T47D (cell line): Measurements from ENCODE around the gene CD82.

ENCODE experiments used
- DNase-seq, 2 experiments: peaks; one replicate each; pipeline versions ENCODE4 v3.0.0 to v3.0.0-alpha.2; 2011 to 2012; ENCODE audit warnings: low read depth in 1 of 2, low spot score in 1 of 2
- JUND ChIP-seq: IDR thresholded peaks from 2 replicates; pipeline ENCODE4 v1.6.1; 2012; ENCODE audit warnings: low read depth
- in situ Hi-C: cut with HindIII; loops from 2 replicates; pipeline ENCODE4 v1.10.0; 2016; ENCODE audit warnings: low sequenced_read_pairs, low pct_unique_long_range_greater_than_20kb

CD82 gene

GRCh38 chr11:44565211-44565952 is at the start of gene CD82:
Gene CD82, plus strand, starts transcription at chr11:44565663. Its CDS starts 29,000 bp downstream, at chr11:44594663.
- peak; percentile 93 to 100 for DNase-seq
- in situ Hi-C loops, result no loop called here
- no peak for TF ChIP-seq JUND

- in situ Hi-C loops, result no loop called here
- TF ChIP-seq JUND, result no peak
- DNase-seq, result no peak
Observed at GRCh38 chr11:44516688-44517507, 48.6 kb upstream of the CD82 start.

GRCh38 chr11:44517541-44517940 is 47.9 kb upstream of the CD82 start:
- DNase-seq, result no peak
- in situ Hi-C loops, result no loop called here
- TF ChIP-seq JUND, result no peak

GRCh38 chr11:44518968-44519550 is 46.4 kb upstream of the CD82 start:
- no peak for TF ChIP-seq JUND
- DNase-seq, result no peak
- in situ Hi-C loops, result no loop called here

DNA sequence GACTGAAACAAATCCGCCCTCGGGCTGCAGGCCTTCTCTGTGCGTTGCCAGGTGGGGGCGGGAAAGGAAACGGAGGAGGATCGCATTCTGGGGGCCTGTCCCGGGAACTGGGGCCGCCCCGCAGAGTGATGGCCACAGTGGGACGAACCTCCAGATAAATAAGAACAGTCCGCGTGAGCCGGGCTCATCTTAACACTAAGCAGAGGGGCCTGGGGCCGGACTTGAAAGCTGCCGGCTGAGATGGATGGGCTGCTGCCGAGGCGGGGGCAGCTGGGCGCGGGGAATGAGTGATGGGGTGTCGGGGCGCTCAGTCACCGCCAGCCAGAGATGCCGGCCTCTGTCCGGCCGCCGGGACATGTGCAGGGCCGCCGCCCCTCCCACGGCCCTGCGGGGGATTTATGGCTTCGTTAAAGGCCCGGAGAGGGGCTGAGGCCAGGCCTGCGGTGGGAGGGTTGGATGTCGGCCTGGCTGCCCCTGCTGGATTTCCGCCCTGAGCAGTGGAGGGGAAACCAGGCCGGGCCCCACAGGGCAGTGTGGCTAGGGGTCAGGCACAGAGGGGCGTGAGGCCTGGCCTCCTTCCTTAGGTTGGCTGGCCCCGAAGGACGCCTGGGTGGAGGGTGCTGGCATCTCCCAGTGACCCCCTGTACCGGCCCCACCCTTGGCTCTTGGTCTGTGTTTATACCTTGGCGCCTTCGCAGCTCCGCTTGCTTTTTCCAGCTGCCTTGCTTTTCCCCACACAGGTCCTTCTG is 45.3 kb upstream of the CD82 start:
- no peak for TF ChIP-seq JUND
- in situ Hi-C loops, result no loop called here
- no peak for DNase-seq

GRCh38 chr11:44521148-44521547 is 44.3 kb upstream of the CD82 start:
- in situ Hi-C loops, result no loop called here
- no peak for DNase-seq
- no peak for TF ChIP-seq JUND

- no peak for TF ChIP-seq JUND
- in situ Hi-C loops, result no loop called here
- no peak for DNase-seq
Observed at GRCh38 chr11:44522294-44522693, 43.2 kb upstream of the CD82 start.

DNA sequence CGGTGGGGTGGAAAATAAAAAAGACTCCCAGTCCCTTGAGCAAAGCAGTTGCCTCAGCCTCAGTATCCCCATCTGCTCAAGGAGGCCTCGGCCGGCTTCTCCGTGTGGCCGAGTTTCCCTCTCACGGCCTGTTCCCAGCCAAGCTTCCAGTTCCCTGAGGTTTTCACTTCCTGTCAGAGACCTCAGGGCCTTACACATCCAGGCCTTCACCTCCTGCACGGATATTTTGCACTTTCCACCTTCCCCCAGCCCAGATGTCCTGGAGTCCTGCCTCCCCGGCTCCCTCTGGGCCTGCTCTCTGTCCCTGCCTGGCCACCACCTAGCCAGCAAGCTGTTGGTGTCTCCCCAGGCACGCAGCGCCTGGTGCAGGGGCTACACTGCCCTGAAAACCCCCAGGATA is 41.1 kb upstream of the CD82 start:
- TF ChIP-seq JUND, result no peak
- no peak for DNase-seq
- in situ Hi-C loops, result no loop called here

DNA sequence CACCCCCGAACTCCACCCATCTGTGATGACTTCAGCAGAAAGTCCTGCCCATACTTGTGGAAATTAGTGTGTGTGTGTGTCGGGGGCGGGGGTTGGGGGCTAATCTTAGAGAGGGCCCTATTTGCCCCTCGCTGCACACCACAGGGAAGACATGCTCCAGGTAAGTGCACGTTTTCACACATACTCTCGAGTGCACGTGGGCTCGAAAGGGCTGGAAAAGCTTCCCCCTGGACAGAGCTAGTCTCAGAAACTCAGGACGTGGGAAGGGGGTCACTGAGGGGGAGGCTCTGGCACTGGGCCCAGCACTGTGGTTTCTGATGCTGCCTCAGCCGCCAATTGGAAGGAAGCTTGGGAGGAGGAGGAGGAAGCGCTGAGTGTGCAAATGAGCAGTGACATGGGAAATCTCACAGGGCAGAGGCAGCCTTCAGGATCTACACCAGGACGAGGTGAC is 40.7 kb upstream of the CD82 start:
- no peak for TF ChIP-seq JUND
- in situ Hi-C loops, result no loop called here
- no peak for DNase-seq

- DNase-seq, result no peak
- no peak for TF ChIP-seq JUND
- in situ Hi-C loops, result no loop called here
Observed at GRCh38 chr11:44525473-44526252, 39.8 kb upstream of the CD82 start.

GRCh38 chr11:44526438-44526837 is 39.0 kb upstream of the CD82 start:
- no peak for TF ChIP-seq JUND
- in situ Hi-C loops, result no loop called here
- no peak for DNase-seq

DNA sequence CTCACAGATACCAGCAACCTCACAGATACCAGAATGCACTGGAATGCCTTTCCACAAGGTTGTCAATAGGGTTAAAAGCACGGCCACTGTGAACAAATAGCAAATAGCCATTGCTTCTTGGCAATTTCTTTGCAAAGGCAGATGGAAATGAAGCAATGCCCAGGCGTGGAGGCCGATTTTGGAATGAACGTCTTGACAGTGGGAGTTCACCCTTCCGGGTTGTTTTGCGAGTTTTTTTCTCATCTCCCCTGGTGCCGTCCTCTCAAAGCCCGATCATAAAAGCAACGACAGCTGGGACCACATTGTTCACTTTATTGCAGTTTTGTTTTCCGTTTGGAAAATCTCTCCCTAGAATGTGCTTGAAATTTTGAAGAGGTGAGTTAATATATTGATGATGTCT is 38.0 kb upstream of the CD82 start:
- no peak for DNase-seq
- TF ChIP-seq JUND, result no peak
- in situ Hi-C loops, result no loop called here
